ENCODE data around the gene PPP6R3.

The PPP6R3 gene

DNA sequence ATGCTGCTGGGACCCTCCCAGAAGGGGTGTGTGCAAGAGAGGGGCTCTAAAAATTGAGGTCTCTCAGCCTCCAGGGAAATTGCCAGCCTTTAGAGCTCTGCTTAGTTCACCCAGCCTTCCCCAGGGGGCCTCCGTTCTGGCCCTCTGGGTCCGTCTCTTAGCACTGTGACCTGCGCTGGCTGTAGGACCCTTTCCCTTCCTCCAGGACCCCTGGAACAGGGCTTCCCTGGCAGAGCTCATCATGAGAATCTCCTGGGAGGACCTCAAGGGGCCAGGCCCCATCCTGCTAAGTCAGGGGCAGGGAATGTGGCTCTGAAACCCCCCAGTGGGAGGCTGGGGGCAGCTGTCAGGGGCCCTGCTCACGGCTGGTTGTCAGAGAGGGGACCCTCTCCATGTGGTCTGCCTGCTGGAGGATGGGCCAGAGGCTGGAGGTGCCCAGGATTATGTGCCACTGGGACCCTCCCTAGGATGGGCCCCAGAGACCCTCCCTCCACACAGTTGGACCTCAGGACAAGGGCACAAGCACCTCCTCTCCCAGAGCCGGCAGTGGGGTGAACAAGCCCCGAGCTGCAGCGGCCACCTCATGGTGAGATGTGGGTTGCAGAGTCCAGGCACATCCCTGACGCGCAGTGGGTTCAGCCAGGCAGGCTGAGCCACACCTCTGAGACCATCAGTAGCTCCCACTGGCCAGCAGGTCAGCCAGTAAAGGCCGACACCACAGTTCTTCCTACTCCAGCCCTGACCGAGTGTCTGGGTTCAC lies 196.6 kb downstream of the PPP6R3 start:
- TF ChIP-seq JUND (IDR thresholded peaks at IDR 0.05; ENCODE audit: low read depth): no peak
- in situ Hi-C loops (cut with HindIII; ENCODE audit: low pct_unique_long_range_greater_than_20kb, low sequenced_read_pairs): no loop called here
- DNase-seq (ENCODE audit: low read depth in 1 of 2, low spot score in 1 of 2): no peak

DNA sequence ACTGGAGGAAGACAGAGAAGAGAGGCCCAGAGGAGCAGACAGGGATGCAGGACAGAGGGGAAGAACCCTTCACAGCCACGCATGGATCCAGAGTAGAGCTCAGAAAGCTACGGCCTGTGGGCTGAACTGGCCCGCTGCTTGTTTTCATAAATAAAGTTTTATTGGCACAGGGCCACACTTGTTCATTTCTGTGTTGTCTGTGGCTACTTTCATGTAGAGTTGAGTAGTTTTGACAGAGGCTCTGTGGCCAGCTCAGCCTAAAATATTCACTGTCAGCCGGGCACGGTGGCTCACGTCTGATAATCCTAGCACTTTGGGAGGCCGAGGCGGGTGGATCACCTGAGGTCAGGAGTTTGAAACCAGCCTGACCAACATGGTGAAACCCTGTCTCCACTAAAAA lies 197.5 kb downstream of the PPP6R3 start:
- in situ Hi-C loops (cut with HindIII; ENCODE audit: low pct_unique_long_range_greater_than_20kb, low sequenced_read_pairs): no loop called here
- DNase-seq (ENCODE audit: low read depth in 1 of 2, low spot score in 1 of 2): no peak
- TF ChIP-seq JUND (IDR thresholded peaks at IDR 0.05; ENCODE audit: low read depth): no peak

DNA sequence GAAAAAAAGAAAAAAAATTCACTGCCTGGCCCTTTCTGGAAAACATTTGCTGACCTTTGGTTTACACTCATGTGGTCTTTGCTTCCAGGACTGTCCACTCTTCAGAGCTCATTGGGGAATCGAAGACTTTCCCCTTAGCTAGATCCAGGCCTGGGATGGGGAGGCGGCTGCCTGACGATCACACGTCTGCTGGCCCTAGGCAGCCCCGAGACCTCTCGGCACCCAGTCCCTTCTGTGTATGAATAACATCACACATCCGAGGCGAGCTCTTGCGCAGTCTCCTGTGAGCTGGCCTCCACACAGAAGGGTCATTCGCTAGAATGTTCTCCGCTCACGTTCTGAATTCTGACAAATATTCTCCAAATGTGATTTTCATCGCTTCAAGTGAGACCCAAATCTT lies 198.1 kb downstream of the PPP6R3 start:
- no peak for DNase-seq (ENCODE audit: low read depth in 1 of 2, low spot score in 1 of 2)
- in situ Hi-C loops (cut with HindIII; ENCODE audit: low pct_unique_long_range_greater_than_20kb, low sequenced_read_pairs): no loop called here
- no peak for TF ChIP-seq JUND (IDR thresholded peaks at IDR 0.05; ENCODE audit: low read depth)

DNA sequence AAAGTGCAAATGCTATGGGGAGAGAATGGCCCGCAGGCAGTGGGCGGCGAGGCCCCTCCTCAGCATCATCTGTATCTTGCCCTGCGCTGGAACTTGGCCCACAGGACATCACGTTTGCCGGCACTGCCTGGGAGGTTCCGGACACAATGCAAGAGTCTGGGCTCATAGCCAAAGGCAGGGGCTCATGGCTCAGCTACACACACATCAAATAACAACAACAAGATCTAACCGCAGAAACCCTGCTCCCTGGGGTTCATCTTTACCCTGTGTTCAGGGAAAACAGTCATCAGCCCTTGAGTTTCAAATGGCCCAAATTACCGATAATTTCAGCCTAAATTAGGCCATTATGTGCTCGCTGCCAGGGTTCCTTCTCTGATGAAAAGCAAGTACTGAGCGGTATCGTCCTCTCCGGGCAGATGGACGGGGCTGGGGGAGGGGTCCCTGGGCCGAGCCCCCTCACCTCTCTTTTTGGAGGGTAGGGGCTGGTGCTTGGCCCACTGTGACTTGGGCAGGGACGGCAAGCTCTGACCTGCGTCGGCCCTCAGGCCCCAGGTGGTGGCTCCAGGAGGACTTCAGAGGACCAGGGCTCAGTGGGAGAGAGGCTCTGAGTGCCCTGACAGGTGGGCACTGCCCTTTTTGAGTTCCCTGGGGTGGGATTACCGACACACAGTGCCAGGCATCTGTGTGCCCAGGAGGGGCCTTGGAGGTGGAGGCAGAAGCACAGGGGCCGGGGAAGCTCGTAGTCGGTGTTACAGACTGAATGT lies 198.8 kb downstream of the PPP6R3 start:
- no peak for TF ChIP-seq JUND (IDR thresholded peaks at IDR 0.05; ENCODE audit: low read depth)
- DNase-seq (ENCODE audit: low read depth in 1 of 2, low spot score in 1 of 2): no peak
- in situ Hi-C loops (cut with HindIII; ENCODE audit: low pct_unique_long_range_greater_than_20kb, low sequenced_read_pairs): no loop called here

DNA sequence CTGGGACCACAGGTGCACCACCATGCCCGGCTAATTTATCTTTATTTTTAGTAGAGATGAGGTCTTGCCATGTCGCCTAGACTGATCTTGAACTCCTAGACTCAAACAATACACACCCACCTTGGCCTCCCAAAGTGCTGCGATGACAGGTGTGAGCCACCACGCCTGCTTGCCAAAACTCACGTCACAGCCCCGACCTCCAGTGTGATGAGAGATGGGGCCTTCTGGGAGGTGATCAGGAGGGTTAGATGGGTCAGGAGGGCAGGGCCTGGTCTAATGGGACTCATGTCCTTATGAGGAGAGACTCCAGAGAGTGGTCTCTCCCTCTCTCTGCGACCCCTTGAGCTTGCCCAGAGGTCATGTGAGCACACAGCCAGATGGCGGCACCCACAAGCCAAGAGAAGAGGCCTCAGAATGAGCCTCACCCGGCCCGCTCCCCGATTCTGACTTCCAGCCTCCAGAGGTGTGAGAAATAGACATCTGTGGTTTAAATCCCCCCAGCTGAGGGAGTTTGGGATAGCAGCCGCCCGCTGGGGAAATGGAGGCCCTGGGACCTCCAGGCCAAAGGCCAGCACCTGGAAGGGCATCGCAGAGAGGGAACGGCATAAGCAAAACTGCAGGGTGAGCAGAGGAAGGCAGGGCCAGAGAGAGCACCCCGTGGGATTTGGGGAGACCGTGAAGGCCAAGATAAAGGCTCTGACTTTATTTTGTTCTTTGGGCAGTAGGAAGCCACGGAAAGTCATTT lies 199.7 kb downstream of the PPP6R3 start:
- TF ChIP-seq JUND (IDR thresholded peaks at IDR 0.05; ENCODE audit: low read depth): no peak
- DNase-seq (ENCODE audit: low read depth in 1 of 2, low spot score in 1 of 2): no peak
- in situ Hi-C loops (cut with HindIII; ENCODE audit: low pct_unique_long_range_greater_than_20kb, low sequenced_read_pairs): no loop called here

DNA sequence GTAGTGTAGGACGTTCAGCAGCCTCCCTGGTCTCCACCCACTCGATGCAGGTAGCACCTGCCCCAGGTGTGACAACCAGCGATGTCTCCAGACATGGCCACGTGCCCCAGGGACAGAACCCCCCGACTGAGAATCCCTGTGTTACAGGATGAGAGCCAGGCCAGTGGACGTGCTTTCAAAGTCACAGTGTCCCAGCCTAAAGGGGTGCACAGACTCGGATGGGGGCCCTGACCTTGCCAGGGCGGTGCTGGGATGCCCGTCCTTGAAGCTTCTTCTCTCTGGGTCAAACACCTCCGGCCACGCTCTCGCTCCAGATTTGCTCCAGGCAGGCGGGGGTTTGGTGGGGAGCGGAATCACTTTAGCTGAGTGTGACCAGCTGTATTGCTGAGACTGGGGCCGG lies 200.5 kb downstream of the PPP6R3 start:
- in situ Hi-C loops (cut with HindIII; ENCODE audit: low pct_unique_long_range_greater_than_20kb, low sequenced_read_pairs): no loop called here
- no peak for TF ChIP-seq JUND (IDR thresholded peaks at IDR 0.05; ENCODE audit: low read depth)
- DNase-seq (ENCODE audit: low read depth in 1 of 2, low spot score in 1 of 2): no peak

DNA sequence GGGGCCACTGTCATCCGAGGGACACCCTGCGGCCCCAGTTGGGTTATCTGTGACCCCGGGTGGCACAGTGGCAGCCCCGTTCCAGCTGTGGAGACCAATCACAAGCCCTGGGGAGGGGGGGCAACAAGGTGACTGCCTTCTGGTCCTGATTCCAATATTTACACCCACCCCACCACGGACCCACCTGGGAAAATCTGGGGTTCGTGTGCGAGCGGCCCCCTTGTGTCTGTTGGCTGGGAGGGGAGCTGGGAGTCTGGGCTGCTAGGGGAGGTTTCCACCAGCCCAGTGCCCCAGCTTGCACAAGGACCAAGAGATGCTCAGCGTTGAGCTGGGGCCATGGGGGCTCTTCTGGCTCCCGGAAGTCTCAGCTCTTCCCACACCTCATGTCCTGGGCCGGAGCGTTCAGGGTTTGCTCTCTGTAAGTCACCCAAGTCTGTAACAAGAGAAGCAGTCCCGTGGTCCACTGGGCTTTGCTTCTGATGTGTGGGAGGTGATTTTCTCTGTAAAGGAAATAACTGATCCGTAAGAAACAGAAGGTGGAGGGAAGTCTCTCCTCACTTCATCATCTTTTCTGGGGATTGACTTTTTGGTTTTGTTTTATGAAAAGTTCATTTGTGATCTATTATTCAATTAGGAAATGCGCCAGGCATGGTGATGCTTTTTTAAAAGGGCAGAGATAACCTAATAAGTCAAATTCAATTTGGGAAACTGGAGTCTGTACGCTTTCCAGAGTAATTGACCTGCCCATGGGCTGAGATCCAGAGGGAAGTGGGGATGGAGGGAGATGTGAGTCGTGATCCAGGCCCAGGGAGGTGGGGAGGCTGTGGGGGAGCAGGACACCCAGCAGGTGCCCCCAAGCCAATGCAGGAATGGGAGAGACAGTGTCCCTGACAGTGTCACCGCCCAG lies 201.4 kb downstream of the PPP6R3 start:
- in situ Hi-C loops (cut with HindIII; ENCODE audit: low pct_unique_long_range_greater_than_20kb, low sequenced_read_pairs): no loop called here
- no peak for TF ChIP-seq JUND (IDR thresholded peaks at IDR 0.05; ENCODE audit: low read depth)

DNA sequence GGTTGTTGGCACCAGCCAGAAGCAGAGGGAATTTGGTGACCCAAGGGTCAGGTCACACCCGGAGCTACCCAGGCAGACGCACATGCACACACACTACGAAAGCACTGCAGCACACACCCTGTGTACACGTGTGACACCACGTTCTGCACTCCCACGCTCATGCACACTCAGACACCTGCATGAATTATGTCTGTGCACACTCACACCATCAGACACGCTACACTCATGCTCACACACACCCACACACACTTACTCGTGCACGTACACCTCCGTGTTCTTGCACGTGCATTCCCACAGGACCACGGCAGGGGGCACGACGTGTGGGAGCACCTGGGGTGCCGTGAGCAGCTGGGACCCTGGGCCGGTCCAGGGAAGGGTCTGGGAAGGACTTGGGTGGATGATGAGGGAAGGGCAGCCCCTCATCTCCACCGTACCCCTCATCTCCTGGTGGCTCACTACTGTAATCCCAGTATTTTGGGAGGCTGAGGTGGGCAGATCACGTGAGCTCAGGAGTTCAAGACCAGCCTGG lies 203.0 kb downstream of the PPP6R3 start:
- no peak for TF ChIP-seq JUND (IDR thresholded peaks at IDR 0.05; ENCODE audit: low read depth)
- no peak for DNase-seq (ENCODE audit: low read depth in 1 of 2, low spot score in 1 of 2)
- in situ Hi-C loops (cut with HindIII; ENCODE audit: low pct_unique_long_range_greater_than_20kb, low sequenced_read_pairs): no loop called here

More for the DNA sequence above, 201.4 kb downstream of the PPP6R3 start:
- DNase-seq (ENCODE audit: low read depth in 1 of 2, low spot score in 1 of 2): no peak

DNA sequence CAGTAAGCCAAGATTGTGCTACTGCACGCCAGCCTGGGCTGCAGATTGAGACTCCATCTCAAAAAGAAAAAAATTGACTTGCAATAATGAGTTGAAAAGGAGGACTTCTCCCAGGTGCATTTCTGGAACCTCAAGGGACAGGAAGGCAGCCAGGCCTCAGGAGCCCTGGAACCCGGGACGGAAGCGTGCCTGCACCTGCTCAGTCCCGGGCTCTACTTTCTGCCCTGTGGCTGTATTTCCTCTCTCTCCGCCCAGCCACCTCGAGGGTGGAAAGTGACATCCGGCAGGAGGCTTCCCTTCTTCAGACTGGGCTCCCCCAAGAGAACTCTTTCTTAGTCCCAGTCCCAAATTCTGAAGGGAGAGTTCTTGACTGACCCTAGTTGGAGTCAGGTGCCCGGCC lies 203.6 kb downstream of the PPP6R3 start:
- in situ Hi-C loops (cut with HindIII; ENCODE audit: low pct_unique_long_range_greater_than_20kb, low sequenced_read_pairs): no loop called here
- TF ChIP-seq JUND (IDR thresholded peaks at IDR 0.05; ENCODE audit: low read depth): no peak
- no peak for DNase-seq (ENCODE audit: low read depth in 1 of 2, low spot score in 1 of 2)

DNA sequence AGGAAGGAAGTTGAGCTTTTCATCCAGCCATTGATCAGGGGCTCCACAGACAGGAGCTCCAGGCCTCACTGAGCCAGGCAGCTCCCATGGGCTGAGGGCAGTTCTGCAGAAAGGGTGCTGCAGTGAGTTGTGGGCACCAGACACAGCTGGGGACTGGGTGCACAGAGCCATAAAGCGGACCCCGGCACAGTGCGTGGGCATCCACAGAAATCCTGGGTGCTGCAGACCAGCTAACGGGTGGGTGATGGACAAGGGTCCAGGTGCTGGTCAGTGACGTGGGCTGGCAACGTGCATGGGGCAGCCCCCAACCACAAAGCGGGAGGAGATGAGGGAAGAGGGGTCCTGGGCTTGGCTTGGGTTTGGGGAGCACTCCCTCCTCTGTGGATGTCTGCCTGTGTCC lies 204.4 kb downstream of the PPP6R3 start:
- TF ChIP-seq JUND (IDR thresholded peaks at IDR 0.05; ENCODE audit: low read depth): no peak

More for the DNA sequence above, 204.4 kb downstream of the PPP6R3 start:
- in situ Hi-C loops (cut with HindIII; ENCODE audit: low pct_unique_long_range_greater_than_20kb, low sequenced_read_pairs): no loop called here
- DNase-seq (ENCODE audit: low read depth in 1 of 2, low spot score in 1 of 2): no peak

Measured in T47D (cell line).